PC-3 (cell line): ENCODE data around the gene CTTNBP2NL. TPM values are rescaled to one million over a fixed set of nuclear protein-coding genes. Genes with fewer than 3 reads are reported as not detected.

Experiments used
- ATAC-seq: fragments of 200-7000 bp; cut with Tn5 transposase; 2 replicates; pipeline ENCODE4 v1.9.1; 2020; ENCODE audit warnings: mild to moderate bottlenecking, moderate library complexity
- BruUV-seq: library from RNA; stranded (reverse); fragments of 400-500 nt; replicated peaks from 2 replicates; lab custom pipeline; 2021; lab: Mats Ljungman, UMichigan
- CTCF ChIA-PET: fragments of 300-600 bp; sonication (Branson Sonifier 250); formaldehyde crosslinking; loops from one replicate; lab custom pipeline; 2022; ENCODE audit warnings: antibody characterized with exemption; lab: Charles Lee
- POLR2A ChIA-PET: fragments of 300-600 bp; sonication (Branson Sonifier 250); formaldehyde crosslinking; loops from one replicate; lab custom pipeline; 2022; ENCODE audit warnings: antibody characterized with exemption; ENCODE audit not compliant: unreplicated experiment; lab: Charles Lee
- DNase-seq: peaks from one replicate; pipeline ENCODE4 v3.0.0-alpha.2; 2015
- H2AFZ ChIP-seq: fragments of 300-600 bp; sonication (generic); 2 replicates; pipeline ENCODE4 v1.6.0; 2016; ENCODE audit warnings: antibody characterized with exemption, low read length
- H3F3A ChIP-seq: fragments of 300-600 bp; sonication (generic); one replicate; pipeline ENCODE4 v1.6.0; 2017; ENCODE audit warnings: antibody characterized with exemption, low read length, control low read depth, mild to moderate bottlenecking; ENCODE audit not compliant: unreplicated experiment
- H3K27ac ChIP-seq: fragments of 300-600 bp; sonication (generic); 2 replicates; pipeline ENCODE4 v1.5.1; 2016; ENCODE audit warnings: mild to moderate bottlenecking, low read length
- H3K27me3 ChIP-seq: fragments of 300-600 bp; sonication (generic); 2 replicates; pipeline ENCODE4 v1.6.1; 2016; ENCODE audit warnings: low read length, mixed read lengths
- H3K36me3 ChIP-seq: fragments of 300-600 bp; sonication (generic); 2 replicates; pipeline ENCODE4 v1.6.1; 2016; ENCODE audit warnings: low read depth, mixed run types, low read length, mixed read lengths
- H3K4me1 ChIP-seq: fragments of 300-600 bp; sonication (generic); 2 replicates; pipeline ENCODE4 v1.5.1; 2016; ENCODE audit warnings: low read length; ENCODE audit not compliant: insufficient read depth
- H3K4me2 ChIP-seq: fragments of 300-600 bp; sonication (generic); 2 replicates; pipeline ENCODE4 v1.6.0; 2016; ENCODE audit warnings: low read length
- H3K4me3 ChIP-seq: fragments of 300-600 bp; sonication (generic); 2 replicates; pipeline ENCODE4 v1.5.1; 2016; ENCODE audit warnings: mild to moderate bottlenecking, low read length, mixed read lengths
- H3K79me2 ChIP-seq: fragments of 300-600 bp; sonication (generic); 2 replicates; pipeline ENCODE4 v1.6.1; 2017; ENCODE audit warnings: low read length, mixed read lengths
- H3K9ac ChIP-seq: fragments of 300-600 bp; sonication (generic); 2 replicates; pipeline ENCODE4 v1.6.0; 2016; ENCODE audit warnings: mild to moderate bottlenecking, low read length
- H3K9me2 ChIP-seq: fragments of 300-600 bp; sonication (generic); replicated peaks from 2 replicates; pipeline ENCODE4 v1.6.1; 2016; ENCODE audit warnings: mixed run types, low read length, mixed read lengths
- H3K9me3 ChIP-seq: fragments of 300-600 bp; sonication (generic); 2 replicates; pipeline ENCODE4 v1.6.1; 2016; ENCODE audit warnings: low read length, mixed read lengths
- H4K20me1 ChIP-seq: fragments of 300-600 bp; sonication (generic); 2 replicates; pipeline ENCODE4 v1.6.1; 2016; ENCODE audit warnings: low read length, mixed read lengths
- CTCF ChIP-seq: fragments of 300-600 bp; sonication (generic); conservative IDR thresholded peaks from 2 replicates; pipeline ENCODE4 v1.5.1; 2017; ENCODE audit warnings: antibody characterized with exemption, low read depth, mild to moderate bottlenecking, low read length
- EZH2 ChIP-seq: fragments of 300-600 bp; sonication (generic); IDR thresholded peaks from one replicate; pipeline ENCODE4 v1.6.1; 2017; ENCODE audit warnings: antibody characterized with exemption, mild to moderate bottlenecking, low read length; ENCODE audit not compliant: unreplicated experiment
- EZH2phosphoT487 ChIP-seq: fragments of 300-600 bp; sonication (generic); IDR thresholded peaks from 2 replicates; pipeline ENCODE4 v1.6.1; 2018; ENCODE audit warnings: mild to moderate bottlenecking, antibody characterized with exemption, low read length, borderline replicate concordance
- intact Hi-C: fragments of 100-400 bp; cut with micrococcal nuclease; formaldehyde crosslinking; loops from 2 replicates; pipeline ENCODE4 v1.9.0; 2023
- total RNA-seq: library from RNA; depleted of rRNA; stranded (reverse); fragments of >200 nt; gene quantifications from 2 replicates; pipeline ENCODE4 v1.2.3, GENCODE V29; 2014

Gene CTTNBP2NL
- total RNA-seq, 1 experiment from 2014 or later, result 9.8 TPM

- Histone ChIP-seq H3K79me2 (no peaks in the 10 kb centered on the region), H3K4me2 (no peak overlapping the region), H3K27ac (no peak overlapping the region), H3K4me3 (no peak overlapping the region), H3K9ac (no peak overlapping the region), H3F3A (no peaks in the 10 kb centered on the region), H4K20me1 (no peaks in the 10 kb centered on the region), H3K4me1 (peaks cover 6% of the 10 kb centered on the region; the same call in 1 of the 2 replicates), H3K9me2 (no peaks in the 10 kb centered on the region), H3K9me3 (no peaks in the 10 kb centered on the region), H3K36me3 (no peaks in the 10 kb centered on the region), H2AFZ (no peak overlapping the region), H3K27me3 (peaks cover 31% of the 10 kb centered on the region)
- DNase-seq (no peak), ATAC-seq (no peak)
- ChIA-PET POLR2A (no interaction called here), CTCF (no interaction called here)
- intact Hi-C loops, result no loop called here
- TF ChIP-seq EZH2phosphoT487 (no peak), EZH2 (no peak), CTCF (no peak)
- no TSS peak for BruUV-seq
Measured at GRCh38 chr1:112371775-112372174, 24.2 kb upstream of the CTTNBP2NL start.

GRCh38 chr1:112373806-112374205, 22.2 kb upstream of the CTTNBP2NL start:
- intact Hi-C loops, result no loop called here
- Histone ChIP-seq H3K36me3 (no peaks in the 10 kb centered on the region), H3K4me1 (peaks cover 6% of the 10 kb centered on the region; the same call in 1 of the 2 replicates), H3K9me2 (no peaks in the 10 kb centered on the region), H3K9ac (no peak overlapping the region), H3K4me2 (no peak overlapping the region), H3K27ac (no peak overlapping the region), H3F3A (no peaks in the 10 kb centered on the region), H4K20me1 (no peaks in the 10 kb centered on the region), H3K9me3 (no peaks in the 10 kb centered on the region), H3K27me3 (peaks cover 16% of the 10 kb centered on the region), H2AFZ (no peak overlapping the region), H3K4me3 (no peak overlapping the region), H3K79me2 (no peaks in the 10 kb centered on the region)
- DNase-seq (no peak), ATAC-seq (no peak)
- BruUV-seq, result no TSS peak
- CTCF ChIA-PET, result no interaction called here
- POLR2A ChIA-PET, result no interaction called here
- no peak for TF ChIP-seq EZH2
- no peak for TF ChIP-seq EZH2phosphoT487
- no peak for TF ChIP-seq CTCF

DNA sequence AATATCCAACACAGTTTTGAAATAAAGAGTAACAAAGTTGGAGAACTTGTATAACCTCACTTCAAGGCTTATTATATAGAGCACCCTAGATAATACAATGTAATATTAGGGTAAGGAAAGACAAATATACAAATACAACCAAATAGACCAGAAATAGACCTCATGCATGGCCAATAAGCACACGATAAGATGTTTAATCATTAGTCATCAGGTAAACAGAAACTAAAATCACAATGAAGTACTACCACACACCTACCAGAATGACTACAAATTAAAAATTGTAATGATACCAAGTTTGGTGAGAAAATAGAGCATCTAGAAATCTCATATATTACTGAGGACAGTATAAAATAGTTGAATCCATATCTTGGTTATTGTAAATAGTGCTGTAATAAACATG, 20.3 kb upstream of the CTTNBP2NL start:
- no peaks in the 10 kb centered on the region for H3K36me3 ChIP-seq
- no peaks in the 10 kb centered on the region for H3F3A ChIP-seq
- ChIA-PET POLR2A (no interaction called here), CTCF (no interaction called here)
- H3K4me1 ChIP-seq, result peaks cover 6% of the 10 kb centered on the region; the same call in 1 of the 2 replicates
- H3K4me2 ChIP-seq, result no peak overlapping the region
- no peak for TF ChIP-seq EZH2
- TF ChIP-seq CTCF, result no peak
- TF ChIP-seq EZH2phosphoT487, result no peak
- H3K9ac ChIP-seq, result no peak overlapping the region
- ATAC-seq, result peak; percentile 27; the same call in 1 of the 2 replicates
- no peaks in the 10 kb centered on the region for H4K20me1 ChIP-seq
- no peaks in the 10 kb centered on the region for H3K79me2 ChIP-seq
- no peaks in the 10 kb centered on the region for H3K9me3 ChIP-seq
- H3K27me3 ChIP-seq, result peaks cover 21% of the 10 kb centered on the region
- H3K27ac ChIP-seq, result no peak overlapping the region
- BruUV-seq, result no TSS peak
- intact Hi-C loops, result no loop called here
- H3K9me2 ChIP-seq, result no peaks in the 10 kb centered on the region
- DNase-seq, result peak; percentile 7
- H3K4me3 ChIP-seq, result no peak overlapping the region
- H2AFZ ChIP-seq, result no peak overlapping the region
